ENCODE measurements around the gene NMT1. TPM values are rescaled to one million over a fixed set of nuclear protein-coding genes. Genes with fewer than 3 reads are reported as not detected.
A peak's percentile ranks its signal among the peaks of the same experiment; 100 is the strongest.

NMT1 gene
- total RNA-seq, result 98.5 TPM
- polyA plus RNA-seq (ENCODE audit: insufficient read depth, low read depth, low replicate concordance), result 72.3 TPM
- long read RNA-seq, donor 1, full-length matches to known transcripts, result 7 of 25 reads
- long read RNA-seq, donor 1, partial matches to known transcripts, result 12 of 25 reads
- long read RNA-seq, donor 1, other reads (novel, unspliced or antisense), result 6 of 25 reads
- long read RNA-seq, donor 2, full-length matches to known transcripts, result 4 of 16 reads
- long read RNA-seq, donor 2, partial matches to known transcripts, result 12 of 16 reads
- long read RNA-seq, donor 2, other reads (novel, unspliced or antisense), result 0 of 16 reads
- long read RNA-seq, donor 3, full-length matches to known transcripts, result 6 of 23 reads
- long read RNA-seq, donor 3, partial matches to known transcripts, result 17 of 23 reads
- long read RNA-seq, donor 3, other reads (novel, unspliced or antisense), result 0 of 23 reads
- long read RNA-seq, donor 4, full-length matches to known transcripts, result 8 of 8 reads
- long read RNA-seq, donor 4, partial matches to known transcripts, result 0 of 8 reads
- long read RNA-seq, donor 4, other reads (novel, unspliced or antisense), result 0 of 8 reads
- long read RNA-seq, donor 5, full-length matches to known transcripts, result 1 of 1 reads
- long read RNA-seq, donor 5, partial matches to known transcripts, result 0 of 1 reads
- long read RNA-seq, donor 5, other reads (novel, unspliced or antisense), result 0 of 1 reads
- long read RNA-seq, donor 6, full-length matches to known transcripts, result 7 of 7 reads
- long read RNA-seq, donor 6, partial matches to known transcripts, result 0 of 7 reads
- long read RNA-seq, donor 6, other reads (novel, unspliced or antisense), result 0 of 7 reads
- long read RNA-seq, donor 7, full-length matches to known transcripts, result 12 of 73 reads
- long read RNA-seq, donor 7, partial matches to known transcripts, result 19 of 73 reads
- long read RNA-seq, donor 7, other reads (novel, unspliced or antisense), result 42 of 73 reads
- long read RNA-seq, donor 8, full-length matches to known transcripts, result 4 of 45 reads
- long read RNA-seq, donor 8, partial matches to known transcripts, result 41 of 45 reads
- long read RNA-seq, donor 8, other reads (novel, unspliced or antisense), result 0 of 45 reads
- long read RNA-seq, donor 9, full-length matches to known transcripts, result 3 of 3 reads
- long read RNA-seq, donor 9, partial matches to known transcripts, result 0 of 3 reads
- long read RNA-seq, donor 9, other reads (novel, unspliced or antisense), result 0 of 3 reads
- long read RNA-seq, donor 10, full-length matches to known transcripts, result 3 of 80 reads
- long read RNA-seq, donor 10, partial matches to known transcripts, result 69 of 80 reads
- long read RNA-seq, donor 10, other reads (novel, unspliced or antisense), result 8 of 80 reads

GRCh38 chr17:45060797-45061605 is at the start of gene NMT1:
Gene NMT1, plus strand, starts transcription at chr17:45061317. Its CDS starts 13 bp downstream, at chr17:45061330.
- intact Hi-C loops (cut with DNase I), result no loop called here
- H3K9ac ChIP-seq (ENCODE audit: low read length in 3 of 3), result peak within 1 kb of the TSS; percentile 92 to 99 (median 94)
- peak; percentile 83 for FAIRE-seq
- no peaks in the 10 kb centered on the region for H3K9me3 ChIP-seq (ENCODE audit: control insufficient read depth in 2 of 3, insufficient read depth in 1 of 3, low read length in 3 of 3)
- TF ChIP-seq, protein P1, sequence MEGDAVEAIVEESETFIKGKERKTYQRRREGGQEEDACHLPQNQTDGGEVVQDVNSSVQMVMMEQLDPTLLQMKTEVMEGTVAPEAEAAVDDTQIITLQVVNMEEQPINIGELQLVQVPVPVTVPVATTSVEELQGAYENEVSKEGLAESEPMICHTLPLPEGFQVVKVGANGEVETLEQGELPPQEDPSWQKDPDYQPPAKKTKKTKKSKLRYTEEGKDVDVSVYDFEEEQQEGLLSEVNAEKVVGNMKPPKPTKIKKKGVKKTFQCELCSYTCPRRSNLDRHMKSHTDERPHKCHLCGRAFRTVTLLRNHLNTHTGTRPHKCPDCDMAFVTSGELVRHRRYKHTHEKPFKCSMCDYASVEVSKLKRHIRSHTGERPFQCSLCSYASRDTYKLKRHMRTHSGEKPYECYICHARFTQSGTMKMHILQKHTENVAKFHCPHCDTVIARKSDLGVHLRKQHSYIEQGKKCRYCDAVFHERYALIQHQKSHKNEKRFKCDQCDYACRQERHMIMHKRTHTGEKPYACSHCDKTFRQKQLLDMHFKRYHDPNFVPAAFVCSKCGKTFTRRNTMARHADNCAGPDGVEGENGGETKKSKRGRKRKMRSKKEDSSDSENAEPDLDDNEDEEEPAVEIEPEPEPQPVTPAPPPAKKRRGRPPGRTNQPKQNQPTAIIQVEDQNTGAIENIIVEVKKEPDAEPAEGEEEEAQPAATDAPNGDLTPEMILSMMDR (IDR thresholded peaks at IDR 0.05; ENCODE audit: borderline replicate concordance, extremely low read depth, insufficient read depth), result peak; percentile 16
- peak within 1 kb of the TSS; percentile 88 to 100 (median 91) for H3K4me3 ChIP-seq (ENCODE audit: low read length in 3 of 3)
- H3K4me1 ChIP-seq (ENCODE audit: control insufficient read depth in 2 of 3, insufficient read depth in 2 of 3, low read depth in 1 of 3, low read length in 3 of 3), result peaks cover 2 to 15% (median 7%) of the 10 kb centered on the region in 3 donors
- H3K36me3 ChIP-seq (ENCODE audit: control insufficient read depth in 2 of 3, insufficient read depth in 3 of 3, low read length in 3 of 3), result no peaks in the 10 kb centered on the region
- DNase-seq, result peak; percentile 98 to 100 (median 100)
- H3K27ac ChIP-seq (ENCODE audit: low read depth in 2 of 2, low read length in 2 of 2), result peak within 1 kb of the TSS; percentile 86 to 96
- no peaks in the 10 kb centered on the region for H3K27me3 ChIP-seq (ENCODE audit: control insufficient read depth, insufficient read depth, low read length)

DNA sequence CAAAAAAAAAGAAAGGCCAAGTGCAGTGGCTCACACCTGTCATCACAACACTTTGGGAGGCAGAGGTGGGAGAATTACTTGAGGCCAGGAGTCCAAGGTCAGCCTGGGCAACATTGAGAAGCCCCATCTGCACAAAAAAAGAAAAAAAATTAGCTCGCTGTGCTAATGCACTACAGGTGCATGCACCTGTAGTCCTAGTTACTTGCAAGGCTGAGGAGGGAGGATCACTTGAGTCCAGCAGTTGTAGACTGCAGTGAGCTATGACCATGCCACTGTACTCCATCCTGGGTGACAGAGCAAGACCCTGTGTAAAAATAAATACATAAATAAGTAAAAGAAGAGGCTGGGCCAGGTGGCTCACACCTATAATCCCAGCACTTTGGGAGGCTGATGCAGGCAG is 49.4 kb upstream of the NMT1 start:
- Histone ChIP-seq H3K9me3 (ENCODE audit: control insufficient read depth in 2 of 3, insufficient read depth in 1 of 3, low read length in 3 of 3) (no peaks in the 10 kb centered on the region), H3K9ac (ENCODE audit: low read length in 3 of 3) (no peak overlapping the region), H3K4me1 (ENCODE audit: control insufficient read depth in 2 of 3, insufficient read depth in 2 of 3, low read depth in 1 of 3, low read length in 3 of 3) (no peaks in the 10 kb centered on the region), H3K4me3 (ENCODE audit: low read length in 3 of 3) (no peak overlapping the region), H3K27me3 (ENCODE audit: control insufficient read depth, insufficient read depth, low read length) (no peaks in the 10 kb centered on the region), H3K27ac (ENCODE audit: low read depth in 2 of 2, low read length in 2 of 2) (no peak overlapping the region), H3K36me3 (ENCODE audit: control insufficient read depth in 2 of 3, insufficient read depth in 3 of 3, low read length in 3 of 3) (no peaks in the 10 kb centered on the region)
- no peak for FAIRE-seq
- intact Hi-C loops (cut with DNase I), result no loop called here
- no peak for DNase-seq
- TF ChIP-seq, protein P1 (IDR thresholded peaks at IDR 0.05; ENCODE audit: borderline replicate concordance, extremely low read depth, insufficient read depth), result no peak
